Epithelial cell of esophagus (primary cell): Measurements from ENCODE around the gene MCCC2.

Source experiments
- DNase-seq: peaks from one replicate; pipeline ENCODE4 v3.0.0; 2010; ENCODE audit warnings: low read depth
- H3K4me3 ChIP-seq: 2 replicates; pipeline ENCODE4 v1.5.1; 2011; ENCODE audit warnings: mild to moderate bottlenecking, low read length, control low read depth
- TF ChIP-seq, protein P1 (sequence below): IDR thresholded peaks from 2 replicates; pipeline ENCODE4 v1.5.1; 2011; ENCODE audit warnings: low read depth, mild to moderate bottlenecking, low read length, control low read depth, inconsistent platforms; ENCODE audit not compliant: insufficient read depth; ENCODE audit errors: missing control alignments

Gene MCCC2

DNA sequence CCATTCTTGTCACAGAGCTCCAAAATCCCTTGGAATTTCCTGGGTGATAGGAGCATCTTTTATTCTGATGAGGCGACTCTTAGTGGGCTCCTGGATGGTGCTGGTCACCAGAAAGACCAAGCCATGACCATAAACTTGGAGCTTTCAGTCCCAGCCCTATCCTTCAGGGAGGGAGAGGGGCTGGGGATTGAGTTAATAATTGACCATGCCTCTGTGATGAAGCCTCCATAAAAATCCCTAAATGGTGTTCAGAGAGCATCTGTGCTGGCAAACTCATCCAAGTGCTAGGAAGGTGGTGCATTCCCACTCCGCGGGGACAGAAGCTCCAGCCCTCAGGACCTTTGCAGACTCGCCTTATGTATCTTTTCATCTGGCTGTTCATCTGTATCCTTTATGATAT is 28.7 kb downstream of the MCCC2 start:
- TF ChIP-seq, protein P1, sequence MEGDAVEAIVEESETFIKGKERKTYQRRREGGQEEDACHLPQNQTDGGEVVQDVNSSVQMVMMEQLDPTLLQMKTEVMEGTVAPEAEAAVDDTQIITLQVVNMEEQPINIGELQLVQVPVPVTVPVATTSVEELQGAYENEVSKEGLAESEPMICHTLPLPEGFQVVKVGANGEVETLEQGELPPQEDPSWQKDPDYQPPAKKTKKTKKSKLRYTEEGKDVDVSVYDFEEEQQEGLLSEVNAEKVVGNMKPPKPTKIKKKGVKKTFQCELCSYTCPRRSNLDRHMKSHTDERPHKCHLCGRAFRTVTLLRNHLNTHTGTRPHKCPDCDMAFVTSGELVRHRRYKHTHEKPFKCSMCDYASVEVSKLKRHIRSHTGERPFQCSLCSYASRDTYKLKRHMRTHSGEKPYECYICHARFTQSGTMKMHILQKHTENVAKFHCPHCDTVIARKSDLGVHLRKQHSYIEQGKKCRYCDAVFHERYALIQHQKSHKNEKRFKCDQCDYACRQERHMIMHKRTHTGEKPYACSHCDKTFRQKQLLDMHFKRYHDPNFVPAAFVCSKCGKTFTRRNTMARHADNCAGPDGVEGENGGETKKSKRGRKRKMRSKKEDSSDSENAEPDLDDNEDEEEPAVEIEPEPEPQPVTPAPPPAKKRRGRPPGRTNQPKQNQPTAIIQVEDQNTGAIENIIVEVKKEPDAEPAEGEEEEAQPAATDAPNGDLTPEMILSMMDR, result no peak
- no peak for DNase-seq
- H3K4me3 ChIP-seq, result no peak overlapping the region

DNA sequence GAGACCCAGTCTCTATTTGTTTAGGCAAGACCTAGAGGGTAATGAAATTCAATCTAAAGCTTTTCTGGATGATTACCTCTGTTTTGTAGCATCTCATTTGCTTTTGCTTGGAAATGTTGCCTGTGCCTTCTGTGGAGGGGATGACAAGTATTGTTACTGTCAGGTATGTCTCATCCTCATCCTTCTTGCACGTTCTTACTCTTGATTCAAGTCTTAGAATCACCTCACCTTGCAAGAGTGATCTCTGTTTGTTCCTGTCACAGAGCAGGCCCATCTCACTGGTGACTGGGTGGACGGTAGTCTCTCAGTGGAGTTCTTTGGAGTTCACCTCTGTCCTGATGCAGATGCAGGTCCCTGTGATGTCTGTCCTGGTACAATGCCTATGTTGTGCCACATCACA is 33.5 kb downstream of the MCCC2 start:
- no peak for DNase-seq
- TF ChIP-seq, protein P1, result no peak
- H3K4me3 ChIP-seq, result no peak overlapping the region

DNA sequence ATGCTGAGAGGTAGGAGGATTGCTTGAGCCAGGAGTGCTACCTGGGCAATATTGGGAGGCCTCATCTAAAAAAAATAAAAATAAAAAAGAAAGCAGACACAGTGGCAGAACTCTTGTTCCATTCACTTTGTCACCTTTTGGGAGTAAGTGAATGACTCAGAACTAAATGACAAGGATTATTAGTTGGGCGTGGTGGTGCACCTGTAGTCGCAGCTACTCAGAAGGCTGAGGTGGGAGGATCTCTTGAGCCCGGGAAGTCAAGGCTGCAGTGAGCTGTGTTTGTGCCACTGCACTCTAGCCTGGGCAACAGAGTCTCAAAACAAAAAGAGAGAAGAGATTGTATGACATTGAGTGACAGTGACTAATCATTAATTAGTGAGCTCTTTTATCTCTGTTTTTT is 34.1 kb downstream of the MCCC2 start:
- TF ChIP-seq, protein P1, result no peak
- DNase-seq, result no peak
- H3K4me3 ChIP-seq, result no peak overlapping the region

DNA sequence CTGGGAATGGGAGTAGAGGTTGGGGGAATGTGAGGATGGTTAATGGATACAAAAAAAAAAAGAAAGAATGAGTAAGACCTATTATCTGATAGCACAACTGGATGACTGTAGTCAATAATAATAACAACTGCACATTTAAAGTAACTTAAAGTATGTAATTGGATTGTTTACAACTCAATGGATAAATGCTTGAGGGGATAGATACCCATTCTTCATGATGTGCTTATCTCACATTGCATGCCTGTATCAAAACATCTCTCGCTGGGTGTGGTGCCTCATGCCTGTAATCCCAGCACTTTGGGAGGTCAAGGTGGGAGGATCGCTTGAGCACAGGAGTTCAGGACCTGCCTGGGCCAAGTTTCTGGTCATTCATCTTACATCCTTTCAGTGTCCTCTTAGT is 34.6 kb downstream of the MCCC2 start:
- TF ChIP-seq, protein P1, result no peak
- DNase-seq, result no peak
- no peak overlapping the region for H3K4me3 ChIP-seq

DNA sequence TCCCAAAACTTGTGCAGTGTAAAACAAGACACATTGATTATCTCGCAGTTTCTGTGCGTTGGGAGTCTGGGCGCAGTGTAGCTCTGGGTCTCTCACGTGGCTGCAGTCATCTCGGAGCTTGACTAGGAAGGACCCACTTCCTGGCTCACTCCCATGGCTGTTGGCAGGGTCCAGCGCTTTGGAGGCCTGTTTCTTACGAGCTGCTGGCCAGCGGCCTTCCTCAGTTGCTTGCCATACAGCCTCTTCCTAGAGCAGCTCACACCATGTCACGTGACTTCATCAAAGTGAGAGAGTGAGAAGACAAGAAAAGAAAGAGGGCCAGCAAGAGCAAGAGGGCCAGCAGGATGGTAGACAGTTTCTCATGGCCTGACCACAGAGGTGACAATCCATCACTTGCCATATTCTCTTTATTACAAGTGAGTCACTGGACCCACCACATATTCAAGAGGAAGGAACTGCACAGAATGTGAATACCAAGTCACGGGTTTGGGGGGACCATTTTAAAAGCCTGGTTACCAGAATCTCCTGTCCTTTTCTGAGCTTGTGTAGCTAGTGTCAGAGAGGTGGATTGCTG is 36.2 kb downstream of the MCCC2 start:
- H3K4me3 ChIP-seq, result no peak overlapping the region
- TF ChIP-seq, protein P1, result no peak
- no peak for DNase-seq

DNA sequence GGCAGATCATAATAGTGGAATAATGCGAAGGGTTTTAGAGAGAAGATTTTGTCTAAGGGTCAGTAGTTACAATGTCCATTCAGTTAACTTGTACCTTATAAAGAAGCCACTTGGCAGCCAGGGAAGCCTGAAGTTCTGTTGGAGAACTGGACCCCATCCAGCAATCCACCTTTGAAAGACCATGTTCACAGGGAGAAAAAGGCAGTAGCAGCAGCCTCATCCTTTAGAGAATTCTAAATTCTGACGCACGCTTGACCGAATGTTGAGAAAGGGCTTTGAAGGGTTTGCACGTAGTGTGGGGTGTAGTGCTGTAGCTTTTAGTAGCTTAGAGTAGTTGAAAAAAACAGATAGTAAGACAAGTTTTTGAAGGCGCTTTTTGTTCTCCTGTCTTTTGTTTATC is 42.8 kb downstream of the MCCC2 start:
- no peak for DNase-seq
- TF ChIP-seq, protein P1, result no peak
- no peak overlapping the region for H3K4me3 ChIP-seq

DNA sequence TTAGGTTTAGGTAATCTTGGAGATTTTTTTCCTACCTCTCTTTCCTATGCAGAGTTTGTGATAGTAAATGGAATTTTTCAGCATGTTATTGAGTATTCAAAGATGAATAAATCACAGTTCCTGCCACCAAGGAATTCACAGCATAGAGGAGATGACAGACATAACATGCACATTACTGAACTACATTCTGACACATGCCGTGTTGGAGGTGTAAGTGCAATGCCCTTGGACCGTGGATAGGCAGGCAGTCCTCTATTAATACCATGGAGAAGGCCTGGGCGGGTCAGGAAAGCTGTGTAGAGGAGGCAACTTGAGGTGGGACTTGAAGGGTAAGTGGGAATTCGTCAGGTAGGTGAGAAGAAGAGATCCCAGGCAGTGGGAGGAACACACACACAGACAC is 43.9 kb downstream of the MCCC2 start:
- TF ChIP-seq, protein P1, result no peak
- H3K4me3 ChIP-seq, result no peak overlapping the region
- no peak for DNase-seq
